Measurements from ENCODE around the gene GPR84.

GRCh38 chr12:54356951-54357356 lies 7.3 kb downstream of the GPR84 start:
- TF ChIP-seq ZNF704 (CRISPR knock-in tag; IDR thresholded peaks at IDR 0.05; ENCODE audit: borderline replicate concordance): no peak
- TF ChIP-seq ZNF160 (CRISPR knock-in tag; IDR thresholded peaks at IDR 0.05): no peak
- no peak for TF ChIP-seq POLR2A (IDR thresholded peaks at IDR 0.05; ENCODE audit: insufficient read depth in 1 of 2, low read depth in 2 of 2, low read length in 2 of 2)
- no peak for TF ChIP-seq ZNF367 (CRISPR knock-in tag; IDR thresholded peaks at IDR 0.05; ENCODE audit: borderline replicate concordance)
- TF ChIP-seq PBX3 (CRISPR knock-in tag; IDR thresholded peaks at IDR 0.05; ENCODE audit: borderline replicate concordance): no peak
- TF ChIP-seq ZNF746 (CRISPR knock-in tag; IDR thresholded peaks at IDR 0.05): no peak
- TF ChIP-seq CTCF (CRISPR knock-in tag; IDR thresholded peaks at IDR 0.05): no peak
